Activated CD8-positive, alpha-beta memory T cell treated with anti-CD3 and anti-CD28 coated beads, Interleukin-2, amount 50 U/mL, for 1 hour (primary cell): Measurements from ENCODE around the gene SLC51A.
"Not testable (repeated sequence)": the region's sequence is repeated elsewhere in the genome, so short reads cannot be mapped to it uniquely, and the experiment has no call there.

Source experiments
- DNase-seq: peaks from one replicate; pipeline ENCODE4 v3.0.0-alpha.2; 2020; ENCODE audit errors: extremely low read depth

The SLC51A gene

GRCh38 chr3:196216089-196216564 lies at the start of gene SLC51A:
TSS of gene SLC51A (plus strand) at chr3:196216534. CDS start at chr3:196216713, 179 bp downstream.
- no peak for DNase-seq

GRCh38 chr3:196166741-196167140 lies 49.6 kb upstream of the SLC51A start:
- no peak for DNase-seq

GRCh38 chr3:196168808-196169391 lies 47.4 kb upstream of the SLC51A start:
- no peak for DNase-seq

GRCh38 chr3:196169836-196170240 lies 46.5 kb upstream of the SLC51A start:
- DNase-seq, result no peak

GRCh38 chr3:196170296-196170695 lies 46.0 kb upstream of the SLC51A start:
- DNase-seq, result not testable (repeated sequence)

- no peak for DNase-seq
Measured at GRCh38 chr3:196174652-196175051, 41.7 kb upstream of the SLC51A start.

- DNase-seq, result no peak
Measured at GRCh38 chr3:196175116-196175625, 41.2 kb upstream of the SLC51A start.

GRCh38 chr3:196175722-196176121 lies 40.6 kb upstream of the SLC51A start:
- DNase-seq, result no peak

GRCh38 chr3:196177567-196177966 lies 38.8 kb upstream of the SLC51A start:
- DNase-seq, result no peak

- no peak for DNase-seq
Measured at GRCh38 chr3:196177967-196178366, 38.4 kb upstream of the SLC51A start.

- no peak for DNase-seq
Measured at GRCh38 chr3:196178993-196179379, 37.3 kb upstream of the SLC51A start.

- DNase-seq, result peak; percentile 83
Measured at GRCh38 chr3:196179380-196180308, 36.7 kb upstream of the SLC51A start.

GRCh38 chr3:196180346-196180745 lies 36.0 kb upstream of the SLC51A start:
- no peak for DNase-seq

GRCh38 chr3:196181127-196181546 lies 35.2 kb upstream of the SLC51A start:
- no peak for DNase-seq

- DNase-seq, result not testable (repeated sequence)
Measured at GRCh38 chr3:196184169-196184432, 32.2 kb upstream of the SLC51A start.

GRCh38 chr3:196184881-196185280 lies 31.5 kb upstream of the SLC51A start:
- DNase-seq, result no peak

GRCh38 chr3:196186651-196187573 lies 29.4 kb upstream of the SLC51A start:
- DNase-seq, result no peak

- DNase-seq, result no peak
Measured at GRCh38 chr3:196189566-196190347, 26.6 kb upstream of the SLC51A start.

- DNase-seq, result no peak
Measured at GRCh38 chr3:196192036-196192523, 24.3 kb upstream of the SLC51A start.

- no peak for DNase-seq
Measured at GRCh38 chr3:196192524-196193051, 23.7 kb upstream of the SLC51A start.
